ENCODE measurements around the gene ACE2. TPM values are rescaled to one million over a fixed set of nuclear protein-coding genes. Genes with fewer than 3 reads are reported as not detected.

Gene ACE2
- total RNA-seq, 1 experiment from 2014 or later: not detected

DNA sequence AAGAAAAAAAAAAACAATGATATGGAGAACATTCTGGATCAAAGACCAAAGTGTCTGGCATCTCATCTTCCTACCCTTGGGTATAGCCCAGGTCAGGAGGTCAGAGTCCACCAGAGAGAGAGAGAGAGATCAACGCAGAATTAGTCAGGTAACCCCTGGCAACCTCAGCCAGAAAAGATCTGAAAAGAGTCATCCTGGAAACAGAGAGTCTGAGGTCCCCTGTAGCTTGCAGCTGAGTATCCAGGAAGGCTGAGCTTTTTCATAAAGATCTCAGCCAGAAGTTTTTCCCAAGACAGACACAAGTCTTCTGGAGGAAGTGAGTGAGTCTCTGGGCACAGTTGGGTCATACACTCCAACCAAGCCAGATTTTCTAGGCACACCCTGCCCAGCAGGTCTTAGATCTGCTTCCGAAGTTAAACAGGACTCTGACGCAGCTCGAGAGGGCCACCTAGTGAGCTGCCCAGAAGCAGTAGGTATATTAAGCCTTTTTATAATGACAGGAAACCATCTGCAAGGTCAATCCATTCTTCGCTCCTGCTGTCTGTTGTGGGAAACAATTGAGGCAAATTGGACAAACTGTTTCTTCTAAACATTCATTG lies 35.7 kb downstream of the ACE2 start:
- TF ChIP-seq, protein P1, sequence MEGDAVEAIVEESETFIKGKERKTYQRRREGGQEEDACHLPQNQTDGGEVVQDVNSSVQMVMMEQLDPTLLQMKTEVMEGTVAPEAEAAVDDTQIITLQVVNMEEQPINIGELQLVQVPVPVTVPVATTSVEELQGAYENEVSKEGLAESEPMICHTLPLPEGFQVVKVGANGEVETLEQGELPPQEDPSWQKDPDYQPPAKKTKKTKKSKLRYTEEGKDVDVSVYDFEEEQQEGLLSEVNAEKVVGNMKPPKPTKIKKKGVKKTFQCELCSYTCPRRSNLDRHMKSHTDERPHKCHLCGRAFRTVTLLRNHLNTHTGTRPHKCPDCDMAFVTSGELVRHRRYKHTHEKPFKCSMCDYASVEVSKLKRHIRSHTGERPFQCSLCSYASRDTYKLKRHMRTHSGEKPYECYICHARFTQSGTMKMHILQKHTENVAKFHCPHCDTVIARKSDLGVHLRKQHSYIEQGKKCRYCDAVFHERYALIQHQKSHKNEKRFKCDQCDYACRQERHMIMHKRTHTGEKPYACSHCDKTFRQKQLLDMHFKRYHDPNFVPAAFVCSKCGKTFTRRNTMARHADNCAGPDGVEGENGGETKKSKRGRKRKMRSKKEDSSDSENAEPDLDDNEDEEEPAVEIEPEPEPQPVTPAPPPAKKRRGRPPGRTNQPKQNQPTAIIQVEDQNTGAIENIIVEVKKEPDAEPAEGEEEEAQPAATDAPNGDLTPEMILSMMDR (conservative IDR thresholded peaks at IDR 0.05): peak; percentile 79
- no peak overlapping the region for H4K91ac ChIP-seq (ENCODE audit: insufficient read length, low read depth, low read length)
- Mint-ChIP-seq H3K27ac (no peak overlapping the region), H3K36me3 (ENCODE audit: insufficient read depth in 1 of 3, low read depth in 3 of 3) (no peaks in the 10 kb centered on the region), H3K4me3 (no peak overlapping the region), H3K9me3 (no peaks in the 10 kb centered on the region), H3K4me1 (peaks cover 35 to 36% of the 10 kb centered on the region in 2 experiments), H3K27me3 (ENCODE audit: low read depth) (peaks cover 1% of the 10 kb centered on the region; the same call in 1 of the 2 replicates)
- H3K4me1 ChIP-seq (ENCODE audit: insufficient read depth, low read length): no peaks in the 10 kb centered on the region
- no peaks in the 10 kb centered on the region for H3K9me3 ChIP-seq (ENCODE audit: control insufficient read depth, low read depth, low read length)
- no peak overlapping the region for H3K4ac ChIP-seq (ENCODE audit: low read depth, low read length)
- H3K56ac ChIP-seq (ENCODE audit: insufficient read length, low read depth, low read length): no peak overlapping the region
- WGBS (ENCODE audit: extremely low coverage, insufficient read length, low lambda C conversion rate): no CpG with 5 or more reads among the region's 5 CpGs
- H3K14ac ChIP-seq (ENCODE audit: insufficient read depth, low read length): no peak overlapping the region
- no peak overlapping the region for H3T11ph ChIP-seq (ENCODE audit: low read length)
- H3K27ac ChIP-seq (ENCODE audit: insufficient read length, low read depth, low read length): no peak overlapping the region
- H4K20me1 ChIP-seq (ENCODE audit: control insufficient read depth, insufficient read depth, insufficient read length): no peaks in the 10 kb centered on the region
- H3K9ac ChIP-seq (ENCODE audit: extremely low read depth, insufficient read length, low read length): no peak overlapping the region
- H3K79me2 ChIP-seq (ENCODE audit: insufficient read depth, low read length): no peaks in the 10 kb centered on the region
- no peak overlapping the region for H3K23ac ChIP-seq (ENCODE audit: insufficient read length, low read depth, low read length)
- H3K18ac ChIP-seq (ENCODE audit: insufficient read length, low read depth, low read length): no peak overlapping the region
- H2BK20ac ChIP-seq (ENCODE audit: low read depth, low read length, poor library complexity, severe bottlenecking): no peak overlapping the region
- H3K27me3 ChIP-seq (ENCODE audit: insufficient read depth, low read length): no peaks in the 10 kb centered on the region
- no peaks in the 10 kb centered on the region for H3K23me2 ChIP-seq (ENCODE audit: insufficient read length, low read depth, low read length, poor library complexity, severe bottlenecking)
- no peak overlapping the region for H2AK5ac ChIP-seq (ENCODE audit: insufficient read length, low read length)
- no peak overlapping the region for H2AFZ ChIP-seq (ENCODE audit: low read length)
- no peaks in the 10 kb centered on the region for H3K79me1 ChIP-seq (ENCODE audit: insufficient read depth, low read depth, low read length, poor library complexity, severe bottlenecking)
- H4K5ac ChIP-seq (ENCODE audit: insufficient read length, low read depth, low read length): no peak overlapping the region
- H2BK5ac ChIP-seq (ENCODE audit: insufficient read length, low read length): no peak overlapping the region
- no peak overlapping the region for H2BK12ac ChIP-seq (ENCODE audit: insufficient read length, low read depth, low read length)
- peak; percentile 72 for DNase-seq
- no peak overlapping the region for H2BK120ac ChIP-seq (ENCODE audit: low read depth, low read length, poor library complexity, severe bottlenecking)
- no peak overlapping the region for H3K4me2 ChIP-seq (ENCODE audit: insufficient read depth, insufficient read length, low read length)
- H2BK15ac ChIP-seq (ENCODE audit: low read depth, low read length): no peak overlapping the region
- H4K8ac ChIP-seq (replicated peaks; ENCODE audit: insufficient read length, low read depth, low read length): no peak overlapping the region

Data from H9 (cell line).